T-cell (primary cell): ENCODE data around the gene ADGRD1. TPM values are rescaled to one million over a fixed set of nuclear protein-coding genes. Genes with fewer than 3 reads are reported as not detected.
A peak's percentile ranks its signal among the peaks of the same experiment; 100 is the strongest.

Experiments used
- ATAC-seq, 4 experiments: fragments of 200-7000 bp in 3 of 4; fragments of 150-1000 bp in 1 of 4; cut with Tn5 transposase; replicated peaks in 1 of 4; 1 replicate in 3 of 4; 2 replicates in 1 of 4; pipeline ENCODE4 v1.10.0; 2021; ENCODE audit warnings: moderate library complexity in 3 of 4, mild to moderate bottlenecking in 2 of 4, moderate number of reproducible peaks in 1 of 4
- CTCF ChIA-PET, 2 donors: fragments of 300-600 bp; sonication (Branson Sonifier 250); formaldehyde crosslinking; loops; one replicate each; lab custom pipeline; 2022; ENCODE audit warnings: antibody characterized with exemption in 2 of 2; lab: Charles Lee
- POLR2A ChIA-PET, 2 donors: fragments of 300-600 bp; sonication (Branson Sonifier 250); formaldehyde crosslinking; loops; one replicate each; lab custom pipeline; 2022; ENCODE audit warnings: antibody characterized with exemption in 2 of 2; lab: Charles Lee
- DNase-seq, 35 experiments: peaks; one replicate each; pipeline versions ENCODE4 v3.0.0 to v3.0.0-alpha.2; 2013 to 2023
- H3K27ac ChIP-seq: one replicate; pipeline ENCODE4 v1.5.1; 2013; ENCODE audit warnings: low read length
- H3K27me3 ChIP-seq, 2 experiments: replicated peaks in 1 of 2; 1 replicate in 1 of 2; 2 replicates in 1 of 2; pipeline versions ENCODE4 v1.6.1 to v1.7.0; 2013; ENCODE audit warnings: low read length in 1 of 2, mixed read lengths in 1 of 2; ENCODE audit not compliant: control insufficient read depth in 2 of 2, insufficient read depth in 2 of 2; ENCODE audit errors: extremely low read depth in 1 of 2
- H3K36me3 ChIP-seq, 2 donors: 1 replicate in 1 of 2; 2 replicates in 1 of 2; pipeline versions ENCODE4 v1.6.1 to v1.7.0; 2013; ENCODE audit warnings: low read length in 1 of 2; ENCODE audit not compliant: control insufficient read depth in 2 of 2, insufficient read depth in 1 of 2; ENCODE audit errors: extremely low read depth in 1 of 2
- H3K4me1 ChIP-seq, 2 experiments: 1 replicate in 1 of 2; 2 replicates in 1 of 2; pipeline versions ENCODE4 v1.6.1 to v1.7.0; 2013; ENCODE audit warnings: low read length in 2 of 2, mixed read lengths in 1 of 2; ENCODE audit not compliant: insufficient read depth in 2 of 2, control insufficient read depth in 1 of 2; ENCODE audit errors: extremely low read depth in 1 of 2
- H3K4me3 ChIP-seq, 2 donors: 1 replicate in 1 of 2; 2 replicates in 1 of 2; pipeline versions ENCODE4 v1.5.1 to v1.7.0; 2013; ENCODE audit warnings: mild to moderate bottlenecking in 2 of 2, low read length in 1 of 2, moderate library complexity in 1 of 2; ENCODE audit not compliant: control insufficient read depth in 1 of 2; ENCODE audit errors: extremely low read depth in 1 of 2
- H3K9me3 ChIP-seq: 2 replicates; pipeline ENCODE4 v1.7.0; 2013
- H3K27ac Mint-ChIP-seq, 2 donors: one replicate each; pipeline ENCODE4 v1.8.0; 2020 to 2021; ENCODE audit warnings: mild to moderate bottlenecking in 2 of 2, mixed read lengths in 2 of 2
- H3K27me3 Mint-ChIP-seq, 2 donors: one replicate each; pipeline ENCODE4 v1.8.0; 2021 to 2022; ENCODE audit warnings: mixed read lengths in 2 of 2
- H3K36me3 Mint-ChIP-seq: one replicate; pipeline ENCODE4 v1.8.0; 2021; ENCODE audit warnings: mixed read lengths
- H3K4me1 Mint-ChIP-seq, 3 donors: one replicate each; pipeline ENCODE4 v1.8.0; 2020 to 2022; ENCODE audit warnings: mixed read lengths in 3 of 3, mild to moderate bottlenecking in 1 of 3
- H3K4me3 Mint-ChIP-seq, 3 donors: one replicate each; pipeline ENCODE4 v1.8.0; 2020 to 2022; ENCODE audit warnings: mild to moderate bottlenecking in 3 of 3, mixed read lengths in 3 of 3, moderate library complexity in 3 of 3
- H3K9me3 Mint-ChIP-seq, 3 donors: one replicate each; pipeline ENCODE4 v1.8.0; 2020 to 2022; ENCODE audit warnings: mixed read lengths in 3 of 3
- WGBS: methylation state at CpG from one replicate; pipeline ENCODE4 v1.1.5; 2013; ENCODE audit warnings: missing lambda C conversion rate; ENCODE audit not compliant: insufficient coverage; 5-methylcytosine and 5-hydroxymethylcytosine counted together
- total RNA-seq, 35 experiments: library from RNA in 6 of 35; stranded (reverse) in 6 of 35; fragments of 120-200 nt in 1 of 35; gene quantifications; one replicate each; pipeline versions ENCODE4 v1.2.1 to v1.2.4 and lab custom pipeline; 2013 to 2026

Gene ADGRD1
- total RNA-seq, 5 donors from 2014 or later (not counting 1 experiment from before 2014, with no cell fraction given) = 0.29 to 1.1 (median 0.43) TPM; not detected in 1

GRCh38 chr12:131053567-131053966, 99.9 kb downstream of the ADGRD1 start:
- DNase-seq (no peak), ATAC-seq (no peak)
- no peaks in the 10 kb centered on the region for H3K4me1 ChIP-seq
- no peaks in the 10 kb centered on the region for H3K9me3 ChIP-seq
- Mint-ChIP-seq H3K4me3 (no peak overlapping the region), H3K27me3 (peaks cover 12 to 15% of the 10 kb centered on the region in 2 donors), H3K9me3 (no peaks in the 10 kb centered on the region), H3K27ac (no peak overlapping the region), H3K36me3 (no peaks in the 10 kb centered on the region), H3K4me1 (peaks cover 0 to 6% (median 0%) of the 10 kb centered on the region in 3 donors)
- peaks cover 0 to 23% of the 10 kb centered on the region in 2 experiments for H3K27me3 ChIP-seq
- WGBS = 88% methylated on average over 2 of the region's 6 CpGs
- no peak overlapping the region for H3K4me3 ChIP-seq
- CTCF ChIA-PET = no interaction called here
- POLR2A ChIA-PET = no interaction called here
- no peaks in the 10 kb centered on the region for H3K36me3 ChIP-seq
- no peak overlapping the region for H3K27ac ChIP-seq

GRCh38 chr12:131054345-131055092, 100.8 kb downstream of the ADGRD1 start:
- H3K4me3 Mint-ChIP-seq = no peak overlapping the region
- no peak overlapping the region for H3K27ac ChIP-seq
- peaks cover 0 to 6% (median 0%) of the 10 kb centered on the region in 3 donors for H3K4me1 Mint-ChIP-seq
- peaks cover 0 to 23% of the 10 kb centered on the region in 2 experiments for H3K27me3 ChIP-seq
- CTCF ChIA-PET = no interaction called here
- DNase-seq = no peak
- ATAC-seq = no peak
- no peak overlapping the region for H3K4me3 ChIP-seq
- H3K4me1 ChIP-seq = no peaks in the 10 kb centered on the region
- POLR2A ChIA-PET = no interaction called here
- no peaks in the 10 kb centered on the region for H3K9me3 ChIP-seq
- no peaks in the 10 kb centered on the region for H3K36me3 ChIP-seq
- WGBS = 69% methylated on average over 17 of the region's 19 CpGs
- peaks cover 9 to 15% of the 10 kb centered on the region in 2 donors for H3K27me3 Mint-ChIP-seq
- no peaks in the 10 kb centered on the region for H3K36me3 Mint-ChIP-seq
- H3K9me3 Mint-ChIP-seq = no peaks in the 10 kb centered on the region
- H3K27ac Mint-ChIP-seq = no peak overlapping the region

- Histone ChIP-seq H3K27ac (no peak overlapping the region), H3K9me3 (no peaks in the 10 kb centered on the region), H3K4me1 (no peaks in the 10 kb centered on the region), H3K27me3 (peaks cover 0 to 26% of the 10 kb centered on the region in 2 experiments), H3K36me3 (no peaks in the 10 kb centered on the region), H3K4me3 (no peak overlapping the region)
- H3K36me3 Mint-ChIP-seq = no peaks in the 10 kb centered on the region
- H3K9me3 Mint-ChIP-seq = no peaks in the 10 kb centered on the region
- H3K4me1 Mint-ChIP-seq = peaks cover 0 to 6% (median 0%) of the 10 kb centered on the region in 3 donors
- no peak overlapping the region for H3K27ac Mint-ChIP-seq
- ATAC-seq (no peak), DNase-seq (no peak)
- no peak overlapping the region for H3K4me3 Mint-ChIP-seq
- peaks cover 9 to 15% of the 10 kb centered on the region in 2 donors for H3K27me3 Mint-ChIP-seq
- 78% methylated on average over 5 of the region's 9 CpGs for WGBS
- ChIA-PET CTCF (no interaction called here), POLR2A (no interaction called here)
These were observed 101.4 kb downstream of the ADGRD1 start for GRCh38 chr12:131055093-131055465.

- 17% methylated on average over 3 of the region's 7 CpGs for WGBS
- H3K4me1 Mint-ChIP-seq = peaks cover 0 to 6% (median 0%) of the 10 kb centered on the region in 3 donors
- CTCF ChIA-PET = no interaction called here
- peaks cover 11 to 18% of the 10 kb centered on the region in 2 donors for H3K27me3 Mint-ChIP-seq
- Histone ChIP-seq H3K27me3 (peaks cover 0 to 32% of the 10 kb centered on the region in 2 experiments), H3K9me3 (no peaks in the 10 kb centered on the region), H3K4me3 (no peak overlapping the region), H3K27ac (no peak overlapping the region), H3K4me1 (no peaks in the 10 kb centered on the region), H3K36me3 (no peaks in the 10 kb centered on the region)
- no peak overlapping the region for H3K4me3 Mint-ChIP-seq
- no peaks in the 10 kb centered on the region for H3K9me3 Mint-ChIP-seq
- ATAC-seq (no peak), DNase-seq (no peak)
- no peaks in the 10 kb centered on the region for H3K36me3 Mint-ChIP-seq
- POLR2A ChIA-PET = no interaction called here
- no peak overlapping the region for H3K27ac Mint-ChIP-seq
These were observed 102.0 kb downstream of the ADGRD1 start for GRCh38 chr12:131055596-131056233.

- H3K9me3 Mint-ChIP-seq = no peaks in the 10 kb centered on the region
- Histone ChIP-seq H3K27me3 (peaks cover 0 to 37% of the 10 kb centered on the region in 2 experiments), H3K27ac (no peak overlapping the region), H3K4me3 (no peak overlapping the region), H3K9me3 (no peaks in the 10 kb centered on the region), H3K36me3 (no peaks in the 10 kb centered on the region), H3K4me1 (no peaks in the 10 kb centered on the region)
- H3K27me3 Mint-ChIP-seq = peaks cover 17 to 24% of the 10 kb centered on the region in 2 donors
- CTCF ChIA-PET = no interaction called here
- WGBS = 72% methylated on average over 10 of the region's 10 CpGs
- no peak overlapping the region for H3K4me3 Mint-ChIP-seq
- DNase-seq (no peak), ATAC-seq (no peak)
- no peak overlapping the region for H3K27ac Mint-ChIP-seq
- POLR2A ChIA-PET = no interaction called here
- no peaks in the 10 kb centered on the region for H3K36me3 Mint-ChIP-seq
- peaks cover 0 to 6% (median 0%) of the 10 kb centered on the region in 3 donors for H3K4me1 Mint-ChIP-seq
These were observed 102.9 kb downstream of the ADGRD1 start for GRCh38 chr12:131056626-131057025.

GRCh38 chr12:131057211-131057721, 103.6 kb downstream of the ADGRD1 start:
- Mint-ChIP-seq H3K4me3 (no peak overlapping the region), H3K4me1 (peaks cover 0 to 6% (median 0%) of the 10 kb centered on the region in 3 donors), H3K27me3 (peaks cover 17 to 26% of the 10 kb centered on the region in 2 donors), H3K27ac (no peak overlapping the region), H3K9me3 (no peaks in the 10 kb centered on the region), H3K36me3 (no peaks in the 10 kb centered on the region)
- H3K4me3 ChIP-seq = no peak overlapping the region
- peaks cover 0 to 40% of the 10 kb centered on the region in 2 experiments for H3K27me3 ChIP-seq
- H3K36me3 ChIP-seq = no peaks in the 10 kb centered on the region
- no peaks in the 10 kb centered on the region for H3K9me3 ChIP-seq
- CTCF ChIA-PET = no interaction called here
- WGBS = 78% methylated on average over 18 of the region's 25 CpGs
- ATAC-seq = no peak
- H3K27ac ChIP-seq = no peak overlapping the region
- no peaks in the 10 kb centered on the region for H3K4me1 ChIP-seq
- POLR2A ChIA-PET = no interaction called here
- DNase-seq = peak in 1 of 35 experiments; percentile 3
